OCI-LY7 (cell line): ENCODE results near the gene TRABD2B.

Experiments
- CTCF ChIP-seq: fragments of 200-600 bp; sonication (generic); conservative IDR thresholded peaks from 2 replicates; pipeline ENCODE4 v1.5.1; 2014; ENCODE audit warnings: mild to moderate bottlenecking, antibody characterized with exemption, low read length, moderate library complexity, mixed read lengths
- EZH2phosphoT487 ChIP-seq: fragments of 200-600 bp; sonication (generic); IDR thresholded peaks from 2 replicates; pipeline ENCODE4 v1.6.1; 2018; ENCODE audit warnings: low read depth, borderline replicate concordance, mild to moderate bottlenecking, mixed run types, antibody characterized with exemption, low read length, moderate library complexity, mixed read lengths

DNA sequence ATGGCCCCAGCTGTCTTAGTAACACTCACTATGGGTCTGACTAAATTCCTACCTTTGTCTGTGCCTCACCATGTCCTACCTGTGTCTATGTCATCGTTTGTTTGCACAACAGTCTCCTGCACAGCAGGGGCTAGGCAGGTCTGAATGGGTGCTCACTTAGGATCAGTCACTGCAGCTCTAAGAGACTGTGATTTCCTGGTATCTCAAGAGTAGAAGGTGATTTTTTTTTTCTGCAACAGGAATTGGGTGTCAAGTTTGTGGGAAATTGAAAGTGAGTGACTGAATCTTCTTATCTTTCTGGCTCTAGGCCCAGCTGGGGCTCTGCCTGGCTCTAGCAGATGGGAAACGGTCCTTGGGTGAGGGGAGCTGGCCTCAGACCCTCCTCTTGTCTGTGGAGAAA is 46.4 kb upstream of the TRABD2B start:
- TF ChIP-seq CTCF (no peak), EZH2phosphoT487 (no peak)
